ENCODE measurements around the gene TSNAX. TPM values are rescaled to one million over a fixed set of nuclear protein-coding genes. Genes with fewer than 3 reads are reported as not detected.

The TSNAX gene
- polyA plus RNA-seq, 1 experiment = 35.6 TPM

- Histone ChIP-seq H3K9me3 (ENCODE audit: control insufficient read depth, insufficient read depth, low read length) (no peaks in the 10 kb centered on the region), H3K27me3 (ENCODE audit: control insufficient read depth, insufficient read depth, low read length) (no peaks in the 10 kb centered on the region), H3K4me3 (ENCODE audit: low read depth, low read length) (no peak overlapping the region), H3K27ac (ENCODE audit: low read depth, low read length) (no peak overlapping the region)
- TF ChIP-seq CTCF (IDR thresholded peaks at IDR 0.05; ENCODE audit: low read depth, low read length) = no peak
- ChIA-PET CTCF (interaction anchor here (1.7 to 2.0 kb wide), 3 partner anchors 15 to 268 kb away, joined by 5 to 8 read pairs (median 5); partner anchors contain the start of genes EXOC8 and SPRTN), POLR2A (no interaction called here)
- DNase-seq (ENCODE audit: low read depth, low spot score) = no peak
Measured at GRCh38 chr1:231605149-231606100, 77.0 kb downstream of the TSNAX start.

GRCh38 chr1:231606712-231607111 lies 78.2 kb downstream of the TSNAX start:
- CTCF ChIA-PET = interaction anchor here (1.7 to 2.0 kb wide), 3 partner anchors 16 to 269 kb away, joined by 5 to 8 read pairs (median 5); partner anchors contain the start of genes EXOC8 and SPRTN
- Histone ChIP-seq H3K4me3 (ENCODE audit: low read depth, low read length) (no peak overlapping the region), H3K9me3 (ENCODE audit: control insufficient read depth, insufficient read depth, low read length) (no peaks in the 10 kb centered on the region), H3K27me3 (ENCODE audit: control insufficient read depth, insufficient read depth, low read length) (peaks cover 3% of the 10 kb centered on the region), H3K27ac (ENCODE audit: low read depth, low read length) (no peak overlapping the region)
- DNase-seq (ENCODE audit: low read depth, low spot score) = no peak
- POLR2A ChIA-PET = no interaction called here
- no peak for TF ChIP-seq CTCF (IDR thresholded peaks at IDR 0.05; ENCODE audit: low read depth, low read length)

GRCh38 chr1:231610388-231610787 lies 81.9 kb downstream of the TSNAX start:
- DNase-seq (ENCODE audit: low read depth, low spot score) = no peak
- Histone ChIP-seq H3K27me3 (ENCODE audit: control insufficient read depth, insufficient read depth, low read length) (peaks cover 3% of the 10 kb centered on the region), H3K27ac (ENCODE audit: low read depth, low read length) (no peak overlapping the region), H3K4me3 (ENCODE audit: low read depth, low read length) (no peak overlapping the region), H3K9me3 (ENCODE audit: control insufficient read depth, insufficient read depth, low read length) (no peaks in the 10 kb centered on the region)
- ChIA-PET CTCF (no interaction called here), POLR2A (interaction anchor here (0.6 kb wide), 1 partner anchor 25 kb away, joined by 3 read pairs; no protein-coding TSS in a partner anchor)
- TF ChIP-seq CTCF (IDR thresholded peaks at IDR 0.05; ENCODE audit: low read depth, low read length) = no peak

GRCh38 chr1:231611111-231611510 lies 82.6 kb downstream of the TSNAX start:
- H3K27ac ChIP-seq (ENCODE audit: low read depth, low read length) = no peak overlapping the region
- H3K9me3 ChIP-seq (ENCODE audit: control insufficient read depth, insufficient read depth, low read length) = no peaks in the 10 kb centered on the region
- ChIA-PET CTCF (no interaction called here), POLR2A (interaction anchor here (0.6 kb wide), 1 partner anchor 24 kb away, joined by 3 read pairs; no protein-coding TSS in a partner anchor)
- peaks cover 3% of the 10 kb centered on the region for H3K27me3 ChIP-seq (ENCODE audit: control insufficient read depth, insufficient read depth, low read length)
- no peak overlapping the region for H3K4me3 ChIP-seq (ENCODE audit: low read depth, low read length)
- DNase-seq (ENCODE audit: low read depth, low spot score) = no peak
- no peak for TF ChIP-seq CTCF (IDR thresholded peaks at IDR 0.05; ENCODE audit: low read depth, low read length)

GRCh38 chr1:231611851-231612250 lies 83.4 kb downstream of the TSNAX start:
- ChIA-PET CTCF (no interaction called here), POLR2A (no interaction called here)
- Histone ChIP-seq H3K27ac (ENCODE audit: low read depth, low read length) (no peak overlapping the region), H3K27me3 (ENCODE audit: control insufficient read depth, insufficient read depth, low read length) (peaks cover 3% of the 10 kb centered on the region), H3K4me3 (ENCODE audit: low read depth, low read length) (no peak overlapping the region), H3K9me3 (ENCODE audit: control insufficient read depth, insufficient read depth, low read length) (no peaks in the 10 kb centered on the region)
- no peak for TF ChIP-seq CTCF (IDR thresholded peaks at IDR 0.05; ENCODE audit: low read depth, low read length)
- no peak for DNase-seq (ENCODE audit: low read depth, low spot score)
